ENCODE data around the gene FLG.

GRCh38 chr1:152356736-152357135, 31.7 kb upstream of the FLG start:
- TF ChIP-seq CTCF (IDR thresholded peaks at IDR 0.05; ENCODE audit: low read depth, low read length, missing input control) (no peak), MAX (IDR thresholded peaks at IDR 0.05) (no peak), REST (IDR thresholded peaks at IDR 0.05) (no peak), GABPA (IDR thresholded peaks at IDR 0.05 in 1 of 2, conservative IDR thresholded peaks at IDR 0.05 in 1 of 2) (no peak), ATF3 (IDR thresholded peaks at IDR 0.05) (no peak), YY1 (IDR thresholded peaks at IDR 0.05) (no peak), ZBTB33 (IDR thresholded peaks at IDR 0.05) (no peak), TAF1 (conservative IDR thresholded peaks at IDR 0.05) (no peak), JUND (IDR thresholded peaks at IDR 0.05) (no peak), EGR1 (IDR thresholded peaks at IDR 0.05; ENCODE audit: low read depth in 2 of 2) (no peak)

Measured in liver (tissue), 3 donors.